ENCODE measurements around the gene NLRP8. TPM values are rescaled to one million over a fixed set of nuclear protein-coding genes. Genes with fewer than 3 reads are reported as not detected.

The NLRP8 gene
- total RNA-seq, 1 experiment from 2014 or later: not detected

- Histone ChIP-seq H3K36me3 (ENCODE audit: insufficient read depth, low read length, poor library complexity, severe bottlenecking) (no peaks in the 10 kb centered on the region), H3K27ac (ENCODE audit: low read depth, low read length, poor library complexity, severe bottlenecking) (no peak overlapping the region), H3K4me3 (ENCODE audit: low read depth, low read length, poor library complexity, severe bottlenecking) (no peak overlapping the region), H3K4me1 (ENCODE audit: insufficient read depth, low read length, poor library complexity, severe bottlenecking) (no peaks in the 10 kb centered on the region), H3K9me3 (ENCODE audit: low read depth, low read length, poor library complexity, severe bottlenecking) (no peaks in the 10 kb centered on the region), H3K27me3 (replicated peaks; ENCODE audit: insufficient read depth, low read depth, low read length, poor library complexity) (peaks cover 5% of the 10 kb centered on the region)
- no peak for DNase-seq (ENCODE audit: low spot score)
- BruUV-seq (replicated peaks): no TSS peak
- CTCF ChIA-PET: no interaction called here
- intact Hi-C loops (cut with micrococcal nuclease; ENCODE audit: unreplicated experiment): no loop called here
- POLR2A ChIA-PET (ENCODE audit: low non-redundant PET): no interaction called here
- TF ChIP-seq CTCF (conservative IDR thresholded peaks at IDR 0.05; ENCODE audit: low read depth, low read length) (no peak), EZH2 (IDR thresholded peaks at IDR 0.05; ENCODE audit: borderline replicate concordance, low read depth, low read length, poor library complexity, severe bottlenecking) (no peak)
These were observed 43.2 kb downstream of the NLRP8 start for GRCh38 chr19:55990831-55991230.

- Histone ChIP-seq H3K4me3 (ENCODE audit: low read depth, low read length, poor library complexity, severe bottlenecking) (no peak overlapping the region), H3K36me3 (ENCODE audit: insufficient read depth, low read length, poor library complexity, severe bottlenecking) (no peaks in the 10 kb centered on the region), H3K27me3 (replicated peaks; ENCODE audit: insufficient read depth, low read depth, low read length, poor library complexity) (peaks cover 5% of the 10 kb centered on the region), H3K4me1 (ENCODE audit: insufficient read depth, low read length, poor library complexity, severe bottlenecking) (no peaks in the 10 kb centered on the region), H3K27ac (ENCODE audit: low read depth, low read length, poor library complexity, severe bottlenecking) (no peak overlapping the region), H3K9me3 (ENCODE audit: low read depth, low read length, poor library complexity, severe bottlenecking) (no peaks in the 10 kb centered on the region)
- ChIA-PET CTCF (no interaction called here), POLR2A (ENCODE audit: low non-redundant PET) (no interaction called here)
- BruUV-seq (replicated peaks): no TSS peak
- no peak for TF ChIP-seq EZH2 (IDR thresholded peaks at IDR 0.05; ENCODE audit: borderline replicate concordance, low read depth, low read length, poor library complexity, severe bottlenecking)
- no peak for TF ChIP-seq CTCF (conservative IDR thresholded peaks at IDR 0.05; ENCODE audit: low read depth, low read length)
- intact Hi-C loops (cut with micrococcal nuclease; ENCODE audit: unreplicated experiment): no loop called here
- DNase-seq (ENCODE audit: low spot score): no peak
These were observed 45.9 kb downstream of the NLRP8 start for GRCh38 chr19:55993492-55993891.

GRCh38 chr19:56014765-56015164, 67.1 kb downstream of the NLRP8 start:
- Histone ChIP-seq H3K27ac (ENCODE audit: low read depth, low read length, poor library complexity, severe bottlenecking) (no peak overlapping the region), H3K4me3 (ENCODE audit: low read depth, low read length, poor library complexity, severe bottlenecking) (no peak overlapping the region), H3K36me3 (ENCODE audit: insufficient read depth, low read length, poor library complexity, severe bottlenecking) (no peaks in the 10 kb centered on the region), H3K9me3 (ENCODE audit: low read depth, low read length, poor library complexity, severe bottlenecking) (no peaks in the 10 kb centered on the region), H3K27me3 (replicated peaks; ENCODE audit: insufficient read depth, low read depth, low read length, poor library complexity) (peaks cover 9% of the 10 kb centered on the region), H3K4me1 (ENCODE audit: insufficient read depth, low read length, poor library complexity, severe bottlenecking) (no peaks in the 10 kb centered on the region)
- POLR2A ChIA-PET (ENCODE audit: low non-redundant PET): no interaction called here
- no peak for DNase-seq (ENCODE audit: low spot score)
- intact Hi-C loops (cut with micrococcal nuclease; ENCODE audit: unreplicated experiment): no loop called here
- no TSS peak for BruUV-seq (replicated peaks)
- CTCF ChIA-PET: no interaction called here
- TF ChIP-seq EZH2 (IDR thresholded peaks at IDR 0.05; ENCODE audit: borderline replicate concordance, low read depth, low read length, poor library complexity, severe bottlenecking) (no peak), CTCF (conservative IDR thresholded peaks at IDR 0.05; ENCODE audit: low read depth, low read length) (no peak)
